Body of pancreas (tissue), 4 donors: ENCODE measurements around the gene RRAGC. TPM values are rescaled to one million over a fixed set of nuclear protein-coding genes. Genes with fewer than 3 reads are reported as not detected.
A peak's percentile ranks its signal among the peaks of the same experiment; 100 is the strongest.

Experiments
- ATAC-seq: fragments of 150-250 bp; one replicate; pipeline ENCODE4 v1.9.1; 2016
- DNase-seq, 4 donors: peaks; one replicate each; pipeline ENCODE4 v3.0.0-alpha.2; 2019
- H3K27ac ChIP-seq, 4 donors: fragments of 200-600 bp; sonication (generic); 1 replicate in 3 of 4; 2 replicates in 1 of 4; pipeline versions ENCODE4 v1.5.1 to v1.6.1; 2016 to 2019; ENCODE audit warnings: mild to moderate bottlenecking in 1 of 4, mixed read lengths in 1 of 4, moderate library complexity in 1 of 4
- H3K27me3 ChIP-seq, 2 donors: fragments of 200-600 bp; sonication (generic); one replicate each; pipeline ENCODE4 v1.6.0; 2016; ENCODE audit warnings: mild to moderate bottlenecking in 1 of 2
- H3K36me3 ChIP-seq, 2 donors: fragments of 200-600 bp; sonication (generic); replicated peaks in 1 of 2; 2 replicates each; pipeline ENCODE4 v1.5.1; 2016; ENCODE audit warnings: low read depth in 2 of 2; ENCODE audit not compliant: insufficient read depth in 1 of 2
- H3K4me1 ChIP-seq: fragments of 200-600 bp; sonication (generic); one replicate; pipeline ENCODE4 v1.6.0; 2016
- H3K4me3 ChIP-seq, 2 donors: fragments of 200-600 bp; sonication (generic); 1 replicate in 1 of 2; 2 replicates in 1 of 2; pipeline ENCODE4 v1.5.1; 2016 to 2019
- H3K9me3 ChIP-seq, 3 donors: fragments of 200-600 bp; sonication (generic); 1 replicate in 2 of 3; 2 replicates in 1 of 3; pipeline ENCODE4 v1.5.1; 2016
- POLR2A ChIP-seq, 3 donors: fragments of 450-650 bp; IDR thresholded peaks; one replicate each; pipeline ENCODE4 v1.6.1; 2016; ENCODE audit warnings: antibody characterized with exemption in 3 of 3, mild to moderate bottlenecking in 2 of 3
- WGBS, 2 donors: methylation state at CpG; one replicate each; pipeline ENCODE4 v1.1.5; 2017; 5-methylcytosine and 5-hydroxymethylcytosine counted together
- intact Hi-C: fragments of 100-400 bp; cut with DNase I; formaldehyde crosslinking; loops from one replicate; pipeline ENCODE4 v1.15.1; 2023
- total RNA-seq, 2 donors: library from RNA; depleted of rRNA; stranded (reverse); fragments of >200 nt; gene quantifications; one replicate each; pipeline ENCODE4 v1.1.0, GENCODE V29; 2016
- TF ChIP-seq, protein P1 (sequence below), 7 experiments: fragments of 450-650 bp in 4 of 7; fragments of 200-600 bp in 3 of 7; sonication (generic) in 3 of 7; IDR thresholded peaks; one replicate each; pipeline ENCODE4 v1.5.1; 2016 to 2019; ENCODE audit warnings: antibody characterized with exemption in 7 of 7

RRAGC gene, protein sequence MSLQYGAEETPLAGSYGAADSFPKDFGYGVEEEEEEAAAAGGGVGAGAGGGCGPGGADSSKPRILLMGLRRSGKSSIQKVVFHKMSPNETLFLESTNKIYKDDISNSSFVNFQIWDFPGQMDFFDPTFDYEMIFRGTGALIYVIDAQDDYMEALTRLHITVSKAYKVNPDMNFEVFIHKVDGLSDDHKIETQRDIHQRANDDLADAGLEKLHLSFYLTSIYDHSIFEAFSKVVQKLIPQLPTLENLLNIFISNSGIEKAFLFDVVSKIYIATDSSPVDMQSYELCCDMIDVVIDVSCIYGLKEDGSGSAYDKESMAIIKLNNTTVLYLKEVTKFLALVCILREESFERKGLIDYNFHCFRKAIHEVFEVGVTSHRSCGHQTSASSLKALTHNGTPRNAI
- total RNA-seq: 1 to 10 TPM; 6.9 to 7.0 TPM

DNA sequence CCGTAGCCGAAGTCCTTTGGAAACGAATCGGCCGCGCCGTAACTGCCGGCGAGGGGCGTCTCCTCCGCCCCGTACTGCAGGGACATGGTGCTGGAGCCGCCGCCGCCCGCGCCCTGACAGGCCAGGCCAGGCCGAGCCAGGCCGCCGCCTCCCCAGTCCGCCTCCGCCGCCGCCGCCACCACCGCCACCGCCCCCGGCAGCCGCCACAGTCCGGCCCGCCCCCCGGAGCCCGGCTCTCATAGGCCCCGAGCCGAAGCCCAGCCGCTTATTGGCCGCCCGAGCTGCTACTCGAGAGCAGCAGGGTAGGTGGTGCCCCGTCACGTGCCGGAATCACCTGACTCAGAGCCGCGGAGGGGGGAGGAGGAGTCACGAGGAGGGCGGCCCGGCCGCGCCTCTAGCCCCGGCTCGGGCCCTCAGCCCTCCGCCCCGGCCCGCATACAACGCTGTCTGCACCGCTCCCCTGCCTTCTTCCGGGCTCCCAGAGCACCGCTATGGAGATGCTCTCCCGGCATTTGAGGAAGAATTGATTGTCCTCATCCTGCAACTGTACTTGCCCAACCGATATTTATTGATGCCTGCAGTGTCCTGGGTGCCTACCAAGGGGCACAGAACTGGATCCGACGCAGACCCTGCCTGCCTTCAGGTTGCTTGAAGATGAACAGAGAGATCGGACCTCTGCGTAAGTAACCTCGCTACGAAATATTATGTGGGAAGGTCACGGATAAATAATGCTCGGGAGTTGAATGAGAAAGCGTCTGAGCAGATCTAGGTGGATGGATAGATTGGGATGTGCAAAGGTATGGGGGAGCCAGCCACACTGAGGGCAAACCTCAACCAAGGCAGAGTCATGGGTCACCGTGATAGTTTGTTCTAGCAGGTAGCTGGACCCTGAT lies at the start of gene RRAGC:
TSS of gene RRAGC (minus strand) at position 212 of the 893 bp plus-strand sequence. CDS start at position 86, 126 bp downstream.
- no peaks in the 10 kb centered on the region for H3K27me3 ChIP-seq
- WGBS, 2 donors: 1% methylated on average over 9 to 70 of the region's 70 CpGs
- DNase-seq (peak; percentile 99 to 100 (median 100)), ATAC-seq (peak; percentile 99)
- intact Hi-C loops: loop anchor here (10.0 kb wide), 1 partner anchor 135 kb away; the partner anchor contains the start of gene AKIRIN1
- H3K4me3 ChIP-seq: peak within 1 kb of the TSS; percentile 76 to 78
- peak within 1 kb of the TSS; percentile 79 to 95 (median 82) for H3K27ac ChIP-seq
- H3K36me3 ChIP-seq: peaks cover 0 to 8% of the 10 kb centered on the region in 2 donors
- H3K9me3 ChIP-seq: no peaks in the 10 kb centered on the region
- H3K4me1 ChIP-seq: peaks cover 39% of the 10 kb centered on the region
- TF ChIP-seq POLR2A (IDR thresholded peaks at IDR 0.05): peak; percentile 29 to 60 (median 50)
- TF ChIP-seq, protein P1, sequence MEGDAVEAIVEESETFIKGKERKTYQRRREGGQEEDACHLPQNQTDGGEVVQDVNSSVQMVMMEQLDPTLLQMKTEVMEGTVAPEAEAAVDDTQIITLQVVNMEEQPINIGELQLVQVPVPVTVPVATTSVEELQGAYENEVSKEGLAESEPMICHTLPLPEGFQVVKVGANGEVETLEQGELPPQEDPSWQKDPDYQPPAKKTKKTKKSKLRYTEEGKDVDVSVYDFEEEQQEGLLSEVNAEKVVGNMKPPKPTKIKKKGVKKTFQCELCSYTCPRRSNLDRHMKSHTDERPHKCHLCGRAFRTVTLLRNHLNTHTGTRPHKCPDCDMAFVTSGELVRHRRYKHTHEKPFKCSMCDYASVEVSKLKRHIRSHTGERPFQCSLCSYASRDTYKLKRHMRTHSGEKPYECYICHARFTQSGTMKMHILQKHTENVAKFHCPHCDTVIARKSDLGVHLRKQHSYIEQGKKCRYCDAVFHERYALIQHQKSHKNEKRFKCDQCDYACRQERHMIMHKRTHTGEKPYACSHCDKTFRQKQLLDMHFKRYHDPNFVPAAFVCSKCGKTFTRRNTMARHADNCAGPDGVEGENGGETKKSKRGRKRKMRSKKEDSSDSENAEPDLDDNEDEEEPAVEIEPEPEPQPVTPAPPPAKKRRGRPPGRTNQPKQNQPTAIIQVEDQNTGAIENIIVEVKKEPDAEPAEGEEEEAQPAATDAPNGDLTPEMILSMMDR (IDR thresholded peaks at IDR 0.05): no peak

DNA sequence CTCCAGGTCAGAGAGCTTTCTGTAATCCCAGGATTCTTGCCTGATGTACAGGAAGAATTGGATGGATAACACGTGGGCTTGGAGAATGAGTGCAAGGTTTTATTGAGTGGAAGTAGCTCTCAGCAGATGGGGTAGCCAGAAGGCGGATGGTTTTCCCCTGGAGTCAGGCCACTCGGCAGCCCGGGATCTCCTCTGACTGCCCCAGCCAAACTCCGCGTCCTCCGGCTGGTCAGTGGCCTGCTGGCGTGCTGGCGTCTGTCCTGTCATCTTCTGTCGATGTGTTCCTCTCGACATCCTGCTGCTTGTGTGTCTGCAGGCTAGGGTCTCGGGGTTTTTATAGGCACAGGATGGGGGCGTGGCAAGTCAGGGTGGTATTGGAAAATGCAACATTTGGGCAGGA lies 49.2 kb upstream of the RRAGC start:
- H3K9me3 ChIP-seq: no peaks in the 10 kb centered on the region
- intact Hi-C loops: no loop called here
- H3K4me3 ChIP-seq: no peak overlapping the region
- H3K27me3 ChIP-seq: no peaks in the 10 kb centered on the region
- no peak for ATAC-seq
- WGBS, 2 donors: 77 to 79% methylated on average over 5 to 13 of the region's 13 CpGs
- no peaks in the 10 kb centered on the region for H3K36me3 ChIP-seq
- no peak for DNase-seq
- no peak overlapping the region for H3K27ac ChIP-seq
- TF ChIP-seq, protein P1 (IDR thresholded peaks at IDR 0.05): no peak
- TF ChIP-seq POLR2A (IDR thresholded peaks at IDR 0.05): no peak
- H3K4me1 ChIP-seq: no peaks in the 10 kb centered on the region

DNA sequence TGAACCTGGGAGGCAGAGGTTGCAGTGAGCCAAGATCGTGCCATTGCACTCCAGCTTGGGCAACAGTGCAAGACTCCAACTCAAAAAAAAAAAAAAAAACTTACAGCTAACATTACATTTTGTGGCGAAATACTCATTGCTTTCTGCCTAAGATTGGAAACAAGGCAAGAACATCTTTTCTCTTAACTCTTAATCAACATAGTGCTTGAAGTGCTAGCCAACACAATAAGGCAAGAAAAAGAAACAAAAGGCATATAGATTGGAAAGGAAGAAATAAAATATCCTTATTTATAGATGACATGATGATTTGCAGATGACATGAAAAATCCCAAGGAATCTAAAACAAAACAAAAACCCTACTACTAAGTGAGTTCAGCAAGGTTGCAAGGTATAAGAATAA lies 46.4 kb upstream of the RRAGC start:
- ATAC-seq (no peak), DNase-seq (no peak)
- WGBS, 2 donors: 83 to 98% methylated on average over 2 of the region's 2 CpGs
- H3K4me3 ChIP-seq: no peak overlapping the region
- TF ChIP-seq, protein P1 (IDR thresholded peaks at IDR 0.05): no peak
- no peak for TF ChIP-seq POLR2A (IDR thresholded peaks at IDR 0.05)
- no peaks in the 10 kb centered on the region for H3K9me3 ChIP-seq
- H3K4me1 ChIP-seq: no peaks in the 10 kb centered on the region
- no peaks in the 10 kb centered on the region for H3K27me3 ChIP-seq
- no peak overlapping the region for H3K27ac ChIP-seq
- H3K36me3 ChIP-seq: no peaks in the 10 kb centered on the region
- intact Hi-C loops: no loop called here

DNA sequence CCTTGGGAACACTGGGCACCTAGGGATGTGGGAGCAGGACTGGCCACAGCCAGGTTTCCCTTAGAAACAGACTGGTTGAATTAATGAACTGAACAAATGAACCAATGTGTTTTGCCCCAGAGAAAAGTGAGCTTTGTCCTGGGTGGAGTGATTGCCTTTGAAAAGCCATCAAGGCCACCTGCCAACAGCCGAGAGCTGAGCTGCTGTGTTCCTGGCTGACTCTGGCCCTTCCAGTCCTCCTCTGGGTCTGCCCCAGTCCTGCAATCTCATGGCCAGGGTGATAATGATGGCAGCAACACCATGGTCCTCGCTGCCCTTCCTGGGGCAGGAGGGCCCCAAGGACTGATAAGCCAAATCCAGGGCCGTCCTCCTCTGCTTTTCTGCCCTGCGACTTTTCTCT lies 40.0 kb upstream of the RRAGC start:
- TF ChIP-seq, protein P1 (IDR thresholded peaks at IDR 0.05): no peak
- TF ChIP-seq POLR2A (IDR thresholded peaks at IDR 0.05): no peak
- Histone ChIP-seq H3K27me3 (no peaks in the 10 kb centered on the region), H3K36me3 (no peaks in the 10 kb centered on the region), H3K4me3 (no peak overlapping the region), H3K4me1 (no peaks in the 10 kb centered on the region), H3K27ac (no peak overlapping the region), H3K9me3 (no peaks in the 10 kb centered on the region)
- DNase-seq: no peak
- WGBS, 2 donors: 63 to 70% methylated on average over 4 of the region's 4 CpGs
- no peak for ATAC-seq
- intact Hi-C loops: no loop called here
